Liver (tissue), 9 donors: ENCODE results near the gene FGFRL1. TPM values are rescaled to one million over a fixed set of nuclear protein-coding genes. Genes with fewer than 3 reads are reported as not detected.

Experiments used
- DNase-seq: peaks from one replicate; pipeline ENCODE4 v3.0.0-alpha.2; 2017; ENCODE audit warnings: low spot score
- H3K27ac ChIP-seq, 2 donors: one replicate each; pipeline ENCODE4 v1.7.0; 2013; ENCODE audit warnings: inconsistent platforms in 2 of 2, low read length in 2 of 2, control low read depth in 1 of 2, low read depth in 1 of 2, mild to moderate bottlenecking in 1 of 2
- H3K27me3 ChIP-seq, 4 donors: one replicate each; pipeline versions ENCODE4 v1.6.1 to v1.7.0; 2013; ENCODE audit warnings: low read length in 3 of 4, inconsistent platforms in 1 of 4, mild to moderate bottlenecking in 1 of 4, moderate library complexity in 1 of 4; ENCODE audit not compliant: control insufficient read depth in 4 of 4, insufficient read depth in 4 of 4
- H3K36me3 ChIP-seq, 4 donors: one replicate each; pipeline versions ENCODE4 v1.6.1 to v1.7.0; 2013; ENCODE audit warnings: low read length in 3 of 4, mild to moderate bottlenecking in 3 of 4, low read depth in 1 of 4, moderate library complexity in 1 of 4; ENCODE audit not compliant: control insufficient read depth in 4 of 4, insufficient read depth in 3 of 4
- H3K4me1 ChIP-seq, 4 donors: one replicate each; pipeline versions ENCODE4 v1.6.1 to v1.7.0; 2013; ENCODE audit warnings: low read length in 3 of 4, mild to moderate bottlenecking in 3 of 4, moderate library complexity in 1 of 4; ENCODE audit not compliant: control insufficient read depth in 4 of 4, insufficient read depth in 4 of 4
- H3K4me3 ChIP-seq, 3 donors: one replicate each; pipeline versions ENCODE4 v1.6.1 to v1.7.0; 2013; ENCODE audit warnings: low read length in 3 of 3, control low read depth in 1 of 3, low read depth in 1 of 3, mild to moderate bottlenecking in 1 of 3
- H3K9ac ChIP-seq, 2 donors: one replicate each; pipeline ENCODE4 v1.7.0; 2013; ENCODE audit warnings: low read length in 2 of 2, mild to moderate bottlenecking in 2 of 2, moderate library complexity in 2 of 2, control low read depth in 1 of 2, low read depth in 1 of 2
- H3K9me3 ChIP-seq, 4 donors: one replicate each; pipeline versions ENCODE4 v1.6.1 to v1.7.0; 2013; ENCODE audit warnings: low read length in 3 of 4; ENCODE audit not compliant: control insufficient read depth in 4 of 4
- ATF3 ChIP-seq: IDR thresholded peaks from 2 replicates; pipeline ENCODE4 v1.6.1; 2016; ENCODE audit warnings: antibody characterized with exemption
- EGR1 ChIP-seq, 2 donors: IDR thresholded peaks; 2 replicates each; pipeline ENCODE4 v1.6.1; 2016 to 2018; ENCODE audit warnings: antibody characterized with exemption in 2 of 2, low read depth in 2 of 2
- FOXA1 ChIP-seq: IDR thresholded peaks from 2 replicates; pipeline ENCODE4 v1.6.1; 2016; ENCODE audit warnings: antibody characterized with exemption
- FOXA2 ChIP-seq: IDR thresholded peaks from 2 replicates; pipeline ENCODE4 v1.6.1; 2016; ENCODE audit warnings: antibody characterized with exemption
- GABPA ChIP-seq, 2 donors: IDR thresholded peaks in 1 of 2; conservative IDR thresholded peaks in 1 of 2; 2 replicates each; pipeline ENCODE4 v1.6.1; 2016; ENCODE audit warnings: antibody characterized with exemption in 2 of 2, mild to moderate bottlenecking in 1 of 2, moderate library complexity in 1 of 2
- HNF4G ChIP-seq: IDR thresholded peaks from 2 replicates; pipeline ENCODE4 v1.6.1; 2016; ENCODE audit warnings: antibody characterized with exemption
- JUND ChIP-seq, 2 donors: IDR thresholded peaks; 2 replicates each; pipeline ENCODE4 v1.6.1; 2016; ENCODE audit warnings: antibody characterized with exemption in 2 of 2
- MAX ChIP-seq: IDR thresholded peaks from 2 replicates; pipeline ENCODE4 v1.6.1; 2016; ENCODE audit warnings: antibody characterized with exemption
- RAD21 ChIP-seq, 2 donors: IDR thresholded peaks; 2 replicates each; pipeline ENCODE4 v1.6.1; 2016; ENCODE audit warnings: antibody characterized with exemption in 2 of 2, mild to moderate bottlenecking in 2 of 2
- REST ChIP-seq: IDR thresholded peaks from 2 replicates; pipeline ENCODE4 v1.6.1; 2016; ENCODE audit warnings: antibody characterized with exemption, mild to moderate bottlenecking
- SP1 ChIP-seq: IDR thresholded peaks from 2 replicates; pipeline ENCODE4 v1.6.1; 2018; ENCODE audit warnings: antibody characterized with exemption, mild to moderate bottlenecking
- TAF1 ChIP-seq: conservative IDR thresholded peaks from 2 replicates; pipeline ENCODE4 v1.6.1; 2016; ENCODE audit warnings: antibody characterized with exemption, mild to moderate bottlenecking
- ZBTB33 ChIP-seq: IDR thresholded peaks from 2 replicates; pipeline ENCODE4 v1.6.1; 2016; ENCODE audit warnings: antibody characterized with exemption
- WGBS: extraction: QIAGEN DNeasy Blood & Tissue Kit; methylation state at CpG from one replicate; pipeline ENCODE4 v1.1.7; 2013; 5-methylcytosine and 5-hydroxymethylcytosine counted together
- polyA plus RNA-seq, 2 donors: library from polyadenylated mRNA; stranded (reverse) in 1 of 2; unstranded in 1 of 2; fragments of 200-250 nt in 1 of 2; fragments of >200 nt in 1 of 2; fragmentation: Nextera tagmentation in 1 of 2; extraction: Ambion mirVana in 1 of 2; gene quantifications; one replicate each; pipeline versions ENCODE4 v1.2.1 to v1.2.3, GENCODE V29; 2013 to 2015
- total RNA-seq, 2 donors: library from RNA; depleted of rRNA; stranded (reverse); fragments of >200 nt; gene quantifications; one replicate each; pipeline ENCODE4 v1.2.3, GENCODE V29; 2014
- donor health status: healthy.
- donor health status: healthy.
- donor health status: healthy.
- donor health status: healthy.
- donor health status: healthy.

Gene FGFRL1
- total and polyA plus RNA-seq, 4 donors = 14.2 to 49.1 (median 22.4) TPM

- no peak overlapping the region for H3K9ac ChIP-seq
- H3K4me3 ChIP-seq = no peak overlapping the region
- TF ChIP-seq ZBTB33 (no peak), EGR1 (IDR thresholded peaks at IDR 0.05; ENCODE audit: low read depth in 2 of 2) (no peak), HNF4G (no peak), FOXA2 (no peak), SP1 (no peak), MAX (no peak), REST (no peak), RAD21 (IDR thresholded peaks at IDR 0.05) (no peak), FOXA1 (no peak), TAF1 (no peak), GABPA (IDR thresholded peaks at IDR 0.05 in 1 of 2, conservative IDR thresholded peaks at IDR 0.05 in 1 of 2) (no peak), JUND (IDR thresholded peaks at IDR 0.05) (no peak)
- H3K27me3 ChIP-seq = no peaks in the 10 kb centered on the region
- H3K36me3 ChIP-seq = peaks cover 0 to 11% (median 0%) of the 10 kb centered on the region in 4 donors
- no peaks in the 10 kb centered on the region for H3K9me3 ChIP-seq
- no peak overlapping the region for H3K27ac ChIP-seq
- WGBS = 92% methylated on average over 15 of the region's 15 CpGs
- DNase-seq = no peak
- H3K4me1 ChIP-seq = peaks cover 5 to 12% (median 10%) of the 10 kb centered on the region in 4 donors
Observed at GRCh38 chr4:1017706-1018105, 6.3 kb downstream of the FGFRL1 start.

- WGBS = 90% methylated on average over 29 of the region's 29 CpGs
- Histone ChIP-seq H3K27me3 (no peaks in the 10 kb centered on the region), H3K9ac (no peak overlapping the region), H3K36me3 (peaks cover 0 to 13% (median 0%) of the 10 kb centered on the region in 4 donors), H3K9me3 (no peaks in the 10 kb centered on the region), H3K27ac (no peak overlapping the region), H3K4me1 (peaks cover 2 to 6% (median 4%) of the 10 kb centered on the region in 4 donors), H3K4me3 (no peak overlapping the region)
- DNase-seq = no peak
- no peak for TF ChIP-seq ATF3
- TF ChIP-seq HNF4G = no peak
Observed at GRCh38 chr4:1018147-1019020, 7.0 kb downstream of the FGFRL1 start.
